ENCODE data around the gene TP53AIP1. TPM values are rescaled to one million over a fixed set of nuclear protein-coding genes. Genes with fewer than 3 reads are reported as not detected.

The TP53AIP1 gene
- total RNA-seq, 1 experiment from 2014 or later = not detected

DNA sequence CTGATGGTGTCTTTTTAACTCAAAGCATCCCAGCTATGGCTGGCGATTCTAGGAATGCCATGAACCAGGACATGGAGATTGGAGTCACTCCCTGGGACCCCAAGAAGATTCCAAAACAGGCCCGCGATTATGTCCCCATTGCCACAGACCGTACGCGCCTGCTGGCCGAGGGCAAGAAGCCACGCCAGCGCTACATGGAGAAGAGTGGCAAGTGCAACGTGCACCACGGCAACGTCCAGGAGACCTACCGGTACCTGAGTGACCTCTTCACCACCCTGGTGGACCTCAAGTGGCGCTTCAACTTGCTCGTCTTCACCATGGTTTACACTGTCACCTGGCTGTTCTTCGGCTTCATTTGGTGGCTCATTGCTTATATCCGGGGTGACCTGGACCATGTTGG, 31.4 kb downstream of the TP53AIP1 start:
- no peak for DNase-seq
- peaks cover 31% of the 10 kb centered on the region for H3K4me1 ChIP-seq
- H3K9me3 ChIP-seq (replicated peaks) = no peaks in the 10 kb centered on the region
- H3K27ac ChIP-seq = no peak overlapping the region
- H3K4me3 ChIP-seq = no peak overlapping the region
- H3K36me3 ChIP-seq = no peaks in the 10 kb centered on the region
- no peaks in the 10 kb centered on the region for H3K27me3 ChIP-seq

DNA sequence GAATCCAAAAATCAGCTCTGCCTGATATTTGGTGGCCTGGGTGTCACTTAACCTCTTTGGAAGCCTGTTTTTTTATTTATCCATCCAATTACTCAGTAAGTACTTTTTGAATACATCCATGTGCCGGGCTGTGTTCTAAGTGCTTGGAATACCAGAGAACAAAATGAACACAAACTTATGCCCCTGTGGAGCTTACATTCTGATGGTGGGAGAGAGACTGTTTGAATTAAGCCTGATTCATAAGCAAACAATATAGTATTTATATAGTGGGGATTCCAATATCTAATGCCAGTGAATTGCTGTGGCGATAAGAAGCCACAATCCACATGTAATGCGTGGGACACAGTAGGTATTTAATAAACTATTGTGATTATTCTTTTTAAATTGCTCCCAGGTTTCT, 32.1 kb downstream of the TP53AIP1 start:
- no peak for DNase-seq
- Histone ChIP-seq H3K27ac (no peak overlapping the region), H3K36me3 (no peaks in the 10 kb centered on the region), H3K4me1 (peaks cover 35% of the 10 kb centered on the region), H3K27me3 (no peaks in the 10 kb centered on the region), H3K9me3 (replicated peaks) (no peaks in the 10 kb centered on the region), H3K4me3 (no peak overlapping the region)

DNA sequence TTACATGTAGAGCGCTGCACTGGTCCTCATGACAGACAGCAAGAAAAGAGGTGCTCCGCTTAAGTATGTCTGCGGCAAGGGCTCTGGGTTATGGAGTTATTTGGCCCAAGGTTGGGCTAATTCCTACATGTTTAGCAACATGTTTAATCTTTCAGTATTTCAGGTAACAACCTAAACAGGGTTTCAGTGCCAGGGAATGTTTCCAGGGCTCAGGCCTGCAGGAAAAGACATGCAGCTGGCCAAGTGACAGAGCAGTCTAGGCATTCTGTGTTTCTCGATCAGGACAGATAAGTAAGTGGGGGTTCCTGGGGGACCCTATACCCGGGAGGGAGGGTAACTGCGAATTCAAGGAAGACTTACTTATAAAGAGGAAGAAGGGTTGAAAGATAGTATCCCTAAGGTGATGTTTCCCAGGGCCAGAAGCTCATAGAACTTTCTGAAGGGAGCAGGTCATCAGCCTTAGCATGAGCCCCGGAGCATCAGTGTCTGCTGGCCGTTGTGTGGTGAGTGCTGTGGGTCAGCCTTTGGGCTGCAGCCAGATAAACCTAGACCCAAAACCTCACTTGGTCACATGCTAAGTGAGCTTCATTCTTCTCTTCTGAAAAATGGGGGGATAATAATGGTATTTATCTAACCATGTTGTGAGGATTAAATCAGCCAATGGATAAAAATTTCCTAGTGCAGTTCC, 33.1 kb downstream of the TP53AIP1 start:
- Histone ChIP-seq H3K4me3 (no peak overlapping the region), H3K4me1 (peaks cover 37% of the 10 kb centered on the region), H3K27ac (peak overlapping the region; percentile 77), H3K36me3 (no peaks in the 10 kb centered on the region), H3K27me3 (no peaks in the 10 kb centered on the region), H3K9me3 (replicated peaks) (no peaks in the 10 kb centered on the region)
- no peak for DNase-seq

DNA sequence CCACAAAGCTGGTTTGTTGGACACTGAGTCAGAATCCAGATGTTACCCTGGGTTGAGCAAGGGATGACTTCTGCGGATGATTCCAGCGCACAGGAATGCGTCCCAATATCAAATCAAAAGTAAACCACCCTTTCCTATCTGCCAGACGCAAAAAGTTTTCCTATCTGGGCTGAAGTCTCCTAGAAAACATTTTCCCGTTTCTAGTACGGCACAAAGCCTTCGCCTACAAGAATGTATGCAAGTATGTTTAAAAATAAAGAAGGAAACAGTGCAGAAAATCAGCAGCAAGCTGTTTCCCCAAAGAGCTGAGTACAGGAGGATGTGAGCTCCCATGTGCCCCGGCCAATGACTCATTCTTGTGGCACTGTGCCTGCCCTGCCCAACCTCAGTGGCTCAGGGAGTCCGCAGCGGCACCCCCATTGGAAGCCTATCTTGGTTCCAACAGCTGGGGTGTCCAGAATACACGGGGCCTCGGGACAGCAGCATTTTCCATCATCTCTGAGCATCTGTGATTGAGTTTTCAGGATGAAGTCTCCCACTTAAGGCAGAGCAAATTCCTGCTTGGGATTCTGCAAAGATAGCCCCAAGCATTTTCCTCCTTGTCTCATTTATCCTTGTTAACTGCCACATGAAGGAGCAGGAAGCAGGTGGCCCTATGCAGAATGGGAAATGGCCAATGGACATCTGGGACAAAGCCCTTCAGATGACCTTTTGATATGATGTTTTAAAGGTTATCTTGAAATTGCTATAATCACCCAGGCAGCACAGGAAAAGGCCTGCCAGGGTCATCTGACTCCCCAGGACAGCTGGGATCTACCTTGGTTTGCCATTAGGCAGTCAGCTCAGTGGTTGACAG, 34.1 kb downstream of the TP53AIP1 start:
- Histone ChIP-seq H3K36me3 (no peaks in the 10 kb centered on the region), H3K4me3 (0 out of 2 replicates have a peak overlapping the region, but pooled peaks have one; percentile 8), H3K4me1 (peaks cover 47% of the 10 kb centered on the region), H3K9me3 (replicated peaks) (no peaks in the 10 kb centered on the region), H3K27me3 (no peaks in the 10 kb centered on the region), H3K27ac (peak overlapping the region; percentile 77)
- peak; percentile 82 to 84 for DNase-seq

DNA sequence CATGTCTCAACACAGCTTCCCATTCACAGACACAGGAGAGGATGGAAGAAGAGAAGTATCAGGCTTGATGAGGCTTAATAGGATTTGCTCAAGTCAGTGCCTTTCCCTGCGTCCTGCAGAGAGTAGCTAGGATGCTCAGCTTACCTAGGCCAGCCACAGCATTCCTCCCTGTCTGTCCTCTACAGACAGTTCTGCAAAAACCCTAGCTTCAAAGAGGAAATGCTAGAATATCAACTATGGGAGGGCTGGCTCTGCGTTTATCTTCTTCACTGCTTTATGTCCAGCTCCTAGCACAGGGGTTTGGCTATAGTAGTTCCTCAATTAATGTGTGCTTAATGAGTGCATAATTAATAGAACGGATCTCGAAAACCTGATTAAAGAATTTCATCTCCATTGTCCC, 35.1 kb downstream of the TP53AIP1 start:
- Histone ChIP-seq H3K9me3 (replicated peaks) (no peaks in the 10 kb centered on the region), H3K4me3 (no peak overlapping the region), H3K4me1 (peaks cover 57% of the 10 kb centered on the region), H3K27ac (no peak overlapping the region; the same call in 1 of the 2 replicates), H3K36me3 (no peaks in the 10 kb centered on the region), H3K27me3 (no peaks in the 10 kb centered on the region)
- DNase-seq = no peak

DNA sequence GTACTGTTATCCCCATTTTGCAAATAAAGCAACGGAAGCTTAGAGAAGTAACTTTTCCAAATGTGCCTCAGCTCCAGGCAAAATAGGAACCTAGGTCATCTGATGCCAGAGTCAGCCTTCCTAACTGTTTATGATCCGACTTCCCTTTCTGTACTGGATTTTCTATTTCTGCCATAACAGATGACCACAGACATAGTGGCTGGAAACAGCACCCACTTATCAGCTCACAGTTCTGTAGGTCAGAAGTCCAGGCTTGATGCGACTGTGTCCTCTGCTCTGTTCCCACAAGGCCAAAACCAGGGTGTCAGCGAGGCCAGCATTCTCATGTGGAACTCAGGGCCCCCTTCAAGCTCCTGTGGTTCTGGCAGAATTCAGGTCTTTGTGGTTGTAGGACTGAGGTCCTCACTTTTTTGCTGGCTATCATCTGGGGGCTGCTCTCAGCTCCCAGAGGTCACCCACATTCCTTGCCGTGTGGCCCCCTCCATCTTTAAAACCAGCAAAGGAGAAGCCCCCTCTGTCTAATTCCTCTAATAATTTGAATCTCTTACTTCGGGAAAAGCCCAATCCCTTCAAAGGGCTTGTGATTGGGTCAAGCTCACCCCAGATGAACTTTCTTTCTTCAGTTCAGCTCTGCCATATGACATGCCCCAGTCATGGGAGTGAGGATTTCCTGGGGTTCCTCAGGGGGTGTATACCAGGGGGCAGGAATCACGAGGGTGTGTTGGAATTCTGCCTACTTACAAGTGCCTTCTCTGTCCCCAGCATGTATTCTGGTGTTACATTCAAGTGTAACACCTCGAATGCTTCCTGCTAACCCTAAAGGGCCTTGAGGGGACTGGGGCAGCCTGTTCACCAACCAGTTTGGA, 36.3 kb downstream of the TP53AIP1 start:
- DNase-seq = no peak
- H3K4me1 ChIP-seq = peaks cover 61% of the 10 kb centered on the region
- peak overlapping the region; percentile 60 for H3K4me3 ChIP-seq
- H3K9me3 ChIP-seq (replicated peaks) = no peaks in the 10 kb centered on the region
- H3K27ac ChIP-seq = peak overlapping the region; percentile 97
- H3K27me3 ChIP-seq = no peaks in the 10 kb centered on the region
- H3K36me3 ChIP-seq = no peaks in the 10 kb centered on the region

DNA sequence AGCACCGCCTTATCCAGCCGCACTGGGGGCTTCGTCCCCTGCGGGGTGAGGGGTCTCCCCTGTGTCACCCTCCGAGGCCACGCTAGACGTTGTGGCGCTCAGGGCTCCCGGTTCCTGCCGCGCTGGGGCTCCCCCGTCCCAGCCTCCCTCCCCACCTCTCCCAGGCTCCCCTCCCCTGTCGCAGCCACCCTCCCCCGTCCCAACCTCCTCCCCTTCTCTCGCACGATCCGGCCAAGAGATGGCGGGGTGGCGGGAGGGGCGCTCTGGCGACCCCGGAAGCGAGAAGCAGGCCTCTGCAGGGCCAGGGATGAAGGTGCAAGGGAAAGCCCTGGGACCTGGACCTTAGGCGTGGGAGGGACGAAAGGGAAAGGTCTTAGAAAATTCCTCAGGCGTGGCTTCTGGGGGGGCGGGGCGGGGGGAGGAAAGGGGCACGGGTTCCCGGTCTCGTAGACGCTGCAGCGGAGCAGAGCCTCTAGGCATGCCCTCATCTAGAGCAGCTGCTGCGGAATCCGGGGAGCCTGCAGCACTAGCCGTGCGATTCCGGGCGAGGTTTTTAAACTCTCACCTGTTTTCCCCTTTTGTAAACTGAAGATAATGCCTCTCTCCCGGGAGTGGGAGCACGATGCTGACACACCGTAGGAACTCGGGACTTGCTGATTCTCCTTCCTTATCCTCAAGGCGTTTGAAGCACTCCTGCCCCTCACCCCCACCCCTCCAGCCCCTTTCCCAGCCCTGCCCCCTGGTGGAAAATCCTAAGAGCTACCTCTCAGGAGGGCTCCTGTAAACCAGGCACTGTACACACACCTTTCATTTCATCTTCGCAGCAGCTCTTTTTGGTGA, 37.1 kb downstream of the TP53AIP1 start:
- Histone ChIP-seq H3K27me3 (no peaks in the 10 kb centered on the region), H3K4me1 (peaks cover 61% of the 10 kb centered on the region), H3K9me3 (replicated peaks) (no peaks in the 10 kb centered on the region), H3K36me3 (no peaks in the 10 kb centered on the region), H3K27ac (peak overlapping the region; percentile 97), H3K4me3 (peak overlapping the region; percentile 60)
- DNase-seq = peak; percentile 87 to 89

DNA sequence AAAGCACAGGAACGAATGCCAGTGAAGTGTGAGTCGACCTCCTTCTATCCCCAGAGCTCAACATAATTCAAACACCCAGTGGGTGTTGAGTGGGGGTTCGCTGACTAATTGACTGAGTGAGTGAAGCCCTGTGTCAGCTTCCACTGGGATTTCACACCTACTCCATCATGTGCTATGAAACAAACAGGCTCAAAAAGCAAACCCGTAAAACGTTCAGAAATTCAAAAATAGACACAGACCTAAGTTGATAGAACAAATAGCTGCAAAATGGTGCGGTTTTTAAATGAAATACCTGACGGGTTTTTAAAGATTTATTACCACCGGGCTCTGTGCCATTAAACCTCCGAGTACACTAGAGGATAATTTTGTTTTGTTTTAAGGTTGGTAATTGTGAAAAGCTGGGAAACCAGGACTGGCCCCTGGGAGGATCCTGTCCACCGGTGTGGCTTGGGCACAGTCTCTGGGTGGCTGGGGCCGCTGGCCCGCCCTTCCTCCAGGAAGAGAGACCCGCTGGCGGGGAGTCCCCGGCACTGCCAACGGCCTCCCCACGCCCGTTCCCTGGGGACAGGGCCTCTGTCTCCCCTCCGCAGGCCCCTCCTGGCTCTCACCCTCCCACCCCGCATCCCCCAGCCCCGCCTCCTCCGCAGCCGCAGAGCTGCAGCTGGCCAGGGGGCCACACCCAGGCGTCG, 37.9 kb downstream of the TP53AIP1 start:
- peak overlapping the region; percentile 60 for H3K4me3 ChIP-seq
- H3K27ac ChIP-seq = peak overlapping the region; percentile 97
- H3K4me1 ChIP-seq = peaks cover 58% of the 10 kb centered on the region
- H3K9me3 ChIP-seq (replicated peaks) = no peaks in the 10 kb centered on the region
- peak; percentile 86 to 88 for DNase-seq
- no peaks in the 10 kb centered on the region for H3K36me3 ChIP-seq
- no peaks in the 10 kb centered on the region for H3K27me3 ChIP-seq

DNA sequence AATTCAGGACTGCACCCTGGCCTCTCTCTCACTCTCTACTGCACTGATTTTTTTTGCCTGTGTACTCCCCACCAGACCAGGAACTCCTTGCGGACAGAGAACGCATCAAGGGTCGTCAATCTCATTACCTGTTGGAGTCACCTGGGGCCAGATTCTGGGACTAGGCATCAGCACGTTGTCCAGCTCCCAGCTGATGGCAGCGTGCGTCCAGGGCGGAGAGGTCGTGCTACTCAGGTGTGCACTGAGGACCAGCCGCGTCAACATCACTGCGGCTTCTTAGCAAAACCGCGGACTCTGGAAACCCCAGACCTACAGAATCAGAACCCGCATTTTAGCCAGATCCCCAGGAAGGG, 38.4 kb downstream of the TP53AIP1 start:
- no peaks in the 10 kb centered on the region for H3K9me3 ChIP-seq (replicated peaks)
- no peak for DNase-seq
- H3K4me1 ChIP-seq = peaks cover 52% of the 10 kb centered on the region
- no peaks in the 10 kb centered on the region for H3K27me3 ChIP-seq
- peak overlapping the region; percentile 60 for H3K4me3 ChIP-seq
- no peaks in the 10 kb centered on the region for H3K36me3 ChIP-seq
- H3K27ac ChIP-seq = peak overlapping the region; percentile 97

DNA sequence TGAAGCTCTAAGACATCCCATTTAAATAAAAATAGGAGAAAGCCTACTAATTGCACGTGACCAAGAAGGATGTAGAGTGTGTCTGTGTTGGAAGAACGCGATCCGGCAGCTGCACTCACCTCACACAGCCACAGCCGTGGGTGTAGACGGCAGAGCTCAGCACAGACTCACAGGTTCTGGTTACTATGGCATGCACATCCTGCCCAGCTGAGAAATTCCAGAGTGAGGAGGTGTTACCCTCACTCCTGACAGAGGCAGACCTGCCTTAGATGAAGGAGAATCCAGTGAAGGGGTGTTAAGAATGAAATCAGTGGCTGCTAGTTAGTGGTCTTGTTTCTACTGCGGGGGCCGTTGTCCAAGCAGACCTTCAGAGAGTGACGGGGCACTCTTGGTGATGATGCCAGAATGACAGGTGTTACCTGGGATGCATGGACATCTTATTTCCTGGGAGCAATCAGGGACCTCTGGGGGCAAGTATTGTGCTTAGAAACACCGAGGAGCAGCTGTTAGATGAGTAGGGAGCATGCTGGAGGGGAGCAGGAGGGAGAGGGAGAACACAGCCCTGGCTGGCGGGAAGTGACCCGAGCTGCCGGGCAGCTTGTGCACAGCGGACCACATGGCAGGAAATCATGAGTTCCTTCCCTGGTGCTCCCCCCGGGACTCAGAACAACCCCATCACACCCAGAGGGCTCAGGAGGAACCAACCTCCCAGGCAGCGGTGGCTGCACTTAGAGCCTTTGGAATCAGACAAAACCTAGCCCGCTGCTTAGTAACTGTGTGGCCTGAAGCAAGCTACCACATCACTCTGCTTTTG, 39.2 kb downstream of the TP53AIP1 start:
- Histone ChIP-seq H3K36me3 (no peaks in the 10 kb centered on the region), H3K4me1 (peaks cover 44% of the 10 kb centered on the region), H3K9me3 (replicated peaks) (no peaks in the 10 kb centered on the region), H3K27me3 (no peaks in the 10 kb centered on the region), H3K4me3 (peak overlapping the region; percentile 13; the same call in 1 of the 2 replicates), H3K27ac (peak overlapping the region; percentile 97)
- DNase-seq = peak; percentile 70 to 75

DNA sequence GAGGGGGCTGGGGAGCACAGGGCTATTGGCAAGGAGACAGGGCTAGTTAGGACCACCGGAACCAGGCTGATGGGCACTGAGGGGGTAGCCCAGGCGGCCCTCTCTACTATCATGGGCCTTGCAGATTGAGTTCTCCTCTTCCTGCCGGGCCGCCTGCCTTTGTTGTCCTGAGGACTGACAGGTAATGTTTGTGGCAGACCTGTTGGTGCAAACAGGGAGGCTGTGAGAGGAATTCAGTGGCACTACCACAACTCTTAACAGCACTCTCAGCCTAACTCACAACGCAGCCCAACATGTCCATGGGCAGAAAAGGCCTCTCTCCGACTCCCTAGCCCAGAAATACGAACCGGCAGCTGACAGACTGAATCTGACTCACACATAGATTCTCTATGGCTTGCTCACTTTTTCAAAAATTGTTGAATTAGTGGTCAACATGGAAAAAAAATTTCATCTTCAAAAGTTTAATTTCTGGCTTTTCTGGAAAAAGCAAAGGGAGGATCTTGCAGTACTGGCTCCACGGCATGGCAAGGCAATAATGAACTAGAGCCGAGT, 40.1 kb downstream of the TP53AIP1 start:
- no peak overlapping the region for H3K4me3 ChIP-seq
- peak in 1 of 2 experiments; percentile 22 for DNase-seq
- peaks cover 35% of the 10 kb centered on the region for H3K4me1 ChIP-seq
- H3K36me3 ChIP-seq = no peaks in the 10 kb centered on the region
- H3K27me3 ChIP-seq = no peaks in the 10 kb centered on the region
- H3K9me3 ChIP-seq (replicated peaks) = no peaks in the 10 kb centered on the region
- peak overlapping the region; percentile 97 for H3K27ac ChIP-seq

DNA sequence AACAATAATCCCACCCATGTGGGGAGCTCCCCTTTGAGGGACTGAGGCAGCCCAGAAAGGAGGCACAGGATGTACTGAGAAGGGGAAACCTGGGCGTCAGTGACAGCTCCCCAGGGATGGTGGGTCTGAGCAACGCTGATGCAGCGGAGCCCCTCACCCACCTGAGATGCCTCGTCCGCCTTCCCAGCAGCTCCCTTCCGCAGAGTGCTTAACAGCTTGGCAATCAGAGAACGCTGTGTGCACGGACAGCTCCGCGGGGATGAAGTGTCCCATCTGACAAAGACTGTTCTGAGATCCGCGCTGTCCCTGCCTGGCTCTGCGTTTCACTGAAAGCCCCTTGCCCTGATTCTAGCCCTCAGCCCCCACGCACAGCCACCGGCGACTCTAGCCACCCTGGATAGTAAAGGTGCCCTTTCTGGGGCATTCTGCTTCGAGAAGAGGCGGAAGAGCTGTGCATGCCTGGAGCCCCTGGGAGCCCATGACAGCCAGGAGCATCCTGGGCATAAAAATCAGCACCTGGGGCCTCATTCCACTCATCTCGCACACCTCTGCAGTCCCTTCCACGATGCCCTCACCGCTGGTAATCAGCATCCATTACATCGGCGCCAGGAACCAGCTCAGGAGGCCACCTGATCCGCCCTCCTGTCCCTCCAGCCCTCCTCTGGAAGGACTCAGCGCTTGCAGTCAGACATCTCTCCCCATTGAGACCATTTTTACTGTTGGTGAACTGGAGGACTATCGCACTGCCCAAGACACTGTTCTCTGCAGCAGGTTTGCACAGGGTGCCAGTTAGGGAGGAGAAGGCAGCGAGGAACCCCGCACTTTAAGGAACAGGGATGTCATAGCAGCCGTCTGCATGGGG, 40.8 kb downstream of the TP53AIP1 start:
- no peak for DNase-seq
- Histone ChIP-seq H3K9me3 (replicated peaks) (no peaks in the 10 kb centered on the region), H3K4me3 (no peak overlapping the region), H3K36me3 (no peaks in the 10 kb centered on the region), H3K27me3 (no peaks in the 10 kb centered on the region), H3K4me1 (peaks cover 31% of the 10 kb centered on the region), H3K27ac (peak overlapping the region; percentile 97)

Measured in SJCRH30 (cell line).